ENCODE data around the gene ALDH16A1.

Gene ALDH16A1

GRCh38 chr19:49490287-49491029 is 37.4 kb downstream of the ALDH16A1 start:
- no peak for DNase-seq

- DNase-seq = no peak
Measured at GRCh38 chr19:49491030-49491803, 38.2 kb downstream of the ALDH16A1 start.

GRCh38 chr19:49491804-49492572 is 39.0 kb downstream of the ALDH16A1 start:
- DNase-seq = no peak

- DNase-seq = no peak
Measured at GRCh38 chr19:49492573-49493405, 39.8 kb downstream of the ALDH16A1 start.

- no peak for DNase-seq
Measured at GRCh38 chr19:49496574-49497008, 43.6 kb downstream of the ALDH16A1 start.

- peak; percentile 90 for DNase-seq
Measured at GRCh38 chr19:49497047-49497788, 44.2 kb downstream of the ALDH16A1 start.

GRCh38 chr19:49497789-49498103 is 44.7 kb downstream of the ALDH16A1 start:
- DNase-seq = no peak

GRCh38 chr19:49498475-49498874 is 45.5 kb downstream of the ALDH16A1 start:
- DNase-seq = no peak

- no peak for DNase-seq
Measured at GRCh38 chr19:49499030-49499670, 46.1 kb downstream of the ALDH16A1 start.

GRCh38 chr19:49502866-49503581 is 50.0 kb downstream of the ALDH16A1 start:
- peak; percentile 45 for DNase-seq

GRCh38 chr19:49503582-49503962 is 50.5 kb downstream of the ALDH16A1 start:
- no peak for DNase-seq

- peak; percentile 78 for DNase-seq
Measured at GRCh38 chr19:49506575-49507105, 53.6 kb downstream of the ALDH16A1 start.

- DNase-seq = no peak
Measured at GRCh38 chr19:49507803-49508494, 54.9 kb downstream of the ALDH16A1 start.

- DNase-seq = no peak
Measured at GRCh38 chr19:49512970-49513745, 60.1 kb downstream of the ALDH16A1 start.

GRCh38 chr19:49513746-49514118 is 60.7 kb downstream of the ALDH16A1 start:
- no peak for DNase-seq

GRCh38 chr19:49514151-49514550 is 61.1 kb downstream of the ALDH16A1 start:
- DNase-seq = no peak

GRCh38 chr19:49515767-49516166 is 62.7 kb downstream of the ALDH16A1 start:
- DNase-seq = peak; percentile 95

- no peak for DNase-seq
Measured at GRCh38 chr19:49518033-49518432, 65.0 kb downstream of the ALDH16A1 start.

All from inflammatory macrophage treated with lipopolysaccharide for 4 hours (primary cell).